HepG2 (cell line): ENCODE data around the gene SND1. TPM values are rescaled to one million over a fixed set of nuclear protein-coding genes. Genes with fewer than 3 reads are reported as not detected.

Experiments
- ATAC-seq: fragments of 200-7000 bp; cut with Tn5 transposase; 3 replicates; pipeline ENCODE4 v1.9.1; 2020; ENCODE audit warnings: mild to moderate bottlenecking, moderate library complexity
- BruUV-seq: library from RNA; stranded (reverse); fragments of 400-500 nt; replicated peaks from 2 replicates; lab custom pipeline; 2021; lab: Mats Ljungman, UMichigan
- CTCF ChIA-PET: fragments of 300-600 bp; formaldehyde crosslinking; extraction: SDS; loops from one replicate; lab custom pipeline; 2021; ENCODE audit warnings: low total read pairs, inconsistent platforms, low intra/inter-chr PET ratio; lab: Yijun Ruan, JAX
- POLR2A ChIA-PET: fragments of 350-600 bp; sonication (Branson Sonifier 250); formaldehyde crosslinking; loops from one replicate; lab custom pipeline; 2020; ENCODE audit warnings: antibody characterized with exemption, inconsistent platforms; lab: Yijun Ruan, JAX
- DNase-seq: peaks from one replicate; pipeline ENCODE4 v3.0.0-alpha.2; 2015; ENCODE audit warnings: low spot score
- FAIRE-seq: peaks from 3 replicates; lab custom pipeline; 2011; peaks lifted over from hg19 to GRCh38; lab: Jason Lieb, UNC
- H2AFZ ChIP-seq: one replicate; pipeline ENCODE4 v1.6.1; 2011; ENCODE audit warnings: low read length, inconsistent platforms
- H3K27ac ChIP-seq: fragments of 300-600 bp; 3 replicates; pipeline ENCODE4 v1.8.0; 2011; ENCODE audit warnings: mixed run types, mild to moderate bottlenecking, mixed read lengths, low read length, inconsistent platforms; ENCODE audit not compliant: insufficient read depth; ENCODE audit errors: extremely low read length
- H3K27me3 ChIP-seq, 2 experiments: fragments of 200-600 bp in 1 of 2; 2 replicates in 1 of 2; 3 replicates in 1 of 2; pipeline versions ENCODE4 v1.6.0 to v1.8.0; 2011; ENCODE audit warnings: low read length in 2 of 2, mild to moderate bottlenecking in 2 of 2, moderate library complexity in 2 of 2, inconsistent platforms in 1 of 2; ENCODE audit not compliant: insufficient read depth in 2 of 2, control insufficient read depth in 1 of 2
- H3K36me3 ChIP-seq, 2 experiments: fragments of 200-600 bp in 1 of 2; replicated peaks in 1 of 2; 2 replicates in 1 of 2; 3 replicates in 1 of 2; pipeline versions ENCODE4 v1.5.1 to v1.8.0; 2011; ENCODE audit warnings: low read length in 2 of 2, inconsistent platforms in 1 of 2; ENCODE audit not compliant: insufficient read depth in 2 of 2, control insufficient read depth in 1 of 2
- H3K4me1 ChIP-seq: 2 replicates; pipeline ENCODE4 v1.5.1; 2012; ENCODE audit warnings: low read length, inconsistent platforms; ENCODE audit not compliant: insufficient read depth
- H3K4me2 ChIP-seq: 2 replicates; pipeline ENCODE4 v1.6.0; 2011; ENCODE audit warnings: low read depth, low read length, inconsistent platforms
- H3K4me3 ChIP-seq, 3 experiments: fragments of 200-600 bp in 1 of 3; sonication (generic), shearing (Covaris generic) in 1 of 3; replicated peaks in 1 of 3; 2 replicates each; pipeline ENCODE4 v1.5.1; 2011 to 2016; ENCODE audit warnings: low read length in 3 of 3, inconsistent platforms in 2 of 3, low read depth in 2 of 3, mild to moderate bottlenecking in 2 of 3, control low read depth in 1 of 3, mixed read lengths in 1 of 3; ENCODE audit not compliant: insufficient read depth in 1 of 3
- H3K79me2 ChIP-seq: one replicate; pipeline ENCODE4 v1.6.1; 2011; ENCODE audit warnings: low read length, inconsistent platforms; ENCODE audit not compliant: insufficient read depth
- H3K9ac ChIP-seq: 2 replicates; pipeline ENCODE4 v1.6.0; 2011; ENCODE audit warnings: mild to moderate bottlenecking, low read depth, low read length, inconsistent platforms; ENCODE audit not compliant: insufficient read depth
- H3K9me3 ChIP-seq: 2 replicates; pipeline ENCODE4 v1.5.1; 2012; ENCODE audit warnings: mild to moderate bottlenecking, low read length
- H4K20me1 ChIP-seq: 2 replicates; pipeline ENCODE4 v1.6.0; 2011; ENCODE audit warnings: inconsistent platforms, mild to moderate bottlenecking, low read length, moderate library complexity; ENCODE audit not compliant: insufficient read depth
- ERF ChIP-seq: IDR thresholded peaks from 2 replicates; pipeline ENCODE4 v1.6.1; 2018; ENCODE audit warnings: missing biosample characterization, missing genetic modification reagents
- HNRNPUL1 ChIP-seq: fragments of 200-400 bp; formaldehyde crosslinking; IDR thresholded peaks from 2 replicates; pipeline ENCODE4 v1.6.1; 2017; ENCODE audit warnings: low read depth, mild to moderate bottlenecking, low read length, moderate library complexity
- MTERF4 ChIP-seq: sonication (generic); formaldehyde crosslinking; IDR thresholded peaks from 2 replicates; pipeline ENCODE4 v1.8.0; 2023; ENCODE audit warnings: mild to moderate bottlenecking, missing genetic modification reagents
- NR2C2 ChIP-seq: sonication (generic); formaldehyde crosslinking; IDR thresholded peaks from 2 replicates; pipeline ENCODE4 v1.4.0; 2020; ENCODE audit warnings: missing genetic modification reagents, mild to moderate bottlenecking, moderate library complexity, borderline replicate concordance
- ZNF17 ChIP-seq: sonication (generic); formaldehyde crosslinking; IDR thresholded peaks from 2 replicates; pipeline ENCODE4 v1.5.0; 2020; ENCODE audit warnings: mild to moderate bottlenecking, missing genetic modification reagents
- ZNF280D ChIP-seq: sonication (generic); formaldehyde crosslinking; IDR thresholded peaks from 2 replicates; pipeline ENCODE4 v1.5.1; 2020; ENCODE audit warnings: mild to moderate bottlenecking, missing genetic modification reagents
- ZNF562 ChIP-seq: sonication (generic); formaldehyde crosslinking; IDR thresholded peaks from 2 replicates; pipeline ENCODE4 v1.8.0; 2022; ENCODE audit warnings: missing genetic modification reagents, borderline replicate concordance
- ZUFSP ChIP-seq: sonication (generic); formaldehyde crosslinking; IDR thresholded peaks from 2 replicates; pipeline ENCODE4 v1.9.0; 2021; ENCODE audit warnings: missing genetic modification reagents, mild to moderate bottlenecking, borderline replicate concordance
- WGBS: methylation state at CpG from one replicate; pipeline ENCODE4 v1.1.6; 2017; ENCODE audit warnings: low lambda C conversion rate; 5-methylcytosine and 5-hydroxymethylcytosine counted together
- in situ Hi-C: cut with HindIII; loops from 2 replicates; pipeline ENCODE4 v1.10.0; 2017; ENCODE audit warnings: low pct_unique_long_range_greater_than_20kb; ENCODE audit not compliant: extremely low pct_ligation_motif_present
- intact Hi-C: fragments of 100-400 bp; cut with micrococcal nuclease; formaldehyde crosslinking; loops from one replicate; pipeline ENCODE4 v1.10.0; 2022; ENCODE audit not compliant: unreplicated experiment
- polyA plus RNA-seq, 8 experiments: library from polyadenylated mRNA; depleted of rRNA in 3 of 8; stranded (reverse) in 7 of 8; unstranded in 1 of 8; fragments of >200 nt; fragmentation: Illumina TruSeq in 4 of 8; extraction: Trizol in 4 of 8; gene quantifications; 2 replicates each; pipeline versions ENCODE4 v1.2.1 to v1.2.3, GENCODE V29; 2011 to 2016; ENCODE audit warnings: low read depth in 4 of 8, missing spikeins in 1 of 8, mixed read lengths in 1 of 8; ENCODE audit not compliant: insufficient read depth in 1 of 8
- total RNA-seq, 5 experiments: library from RNA; depleted of rRNA; stranded (reverse); fragments of >200 nt; fragmentation: Illumina TruSeq; extraction: Trizol; gene quantifications; 2 replicates each; pipeline ENCODE4 v1.2.3, GENCODE V29; 2016; ENCODE audit warnings: low read depth in 1 of 5
- TF ChIP-seq, protein P1 (sequence below): sonication (generic); formaldehyde crosslinking; IDR thresholded peaks from 2 replicates; pipeline ENCODE4 v1.4.0; 2020; ENCODE audit warnings: missing genetic modification reagents

The SND1 gene
- total and polyA plus RNA-seq, 2 of the 13 experiments (the other 11 are each of a cell fraction or from before 2014, with no cell fraction given) = 110 to 182 TPM

- FAIRE-seq (no peak), DNase-seq (no peak), ATAC-seq (no peak)
- intact Hi-C loops (no loop called here), in situ Hi-C loops (no loop called here)
- no TSS peak for BruUV-seq
- H3K36me3 ChIP-seq = peaks cover 1 to 19% of the 10 kb centered on the region in 2 experiments; a peak in 2 of 5 replicates
- H3K4me2 ChIP-seq = no peak overlapping the region
- no peak overlapping the region for H3K9ac ChIP-seq
- H3K27ac ChIP-seq = no peak overlapping the region
- no peak overlapping the region for H3K4me3 ChIP-seq
- WGBS = 97% methylated on average over 4 of the region's 4 CpGs
- no peaks in the 10 kb centered on the region for H3K27me3 ChIP-seq
- CTCF ChIA-PET = no interaction called here
- no peak overlapping the region for H2AFZ ChIP-seq
- H3K4me1 ChIP-seq = peaks cover 2% of the 10 kb centered on the region; the same call in 1 of the 2 replicates
- H4K20me1 ChIP-seq = peaks cover 16% of the 10 kb centered on the region
- TF ChIP-seq, protein P1, sequence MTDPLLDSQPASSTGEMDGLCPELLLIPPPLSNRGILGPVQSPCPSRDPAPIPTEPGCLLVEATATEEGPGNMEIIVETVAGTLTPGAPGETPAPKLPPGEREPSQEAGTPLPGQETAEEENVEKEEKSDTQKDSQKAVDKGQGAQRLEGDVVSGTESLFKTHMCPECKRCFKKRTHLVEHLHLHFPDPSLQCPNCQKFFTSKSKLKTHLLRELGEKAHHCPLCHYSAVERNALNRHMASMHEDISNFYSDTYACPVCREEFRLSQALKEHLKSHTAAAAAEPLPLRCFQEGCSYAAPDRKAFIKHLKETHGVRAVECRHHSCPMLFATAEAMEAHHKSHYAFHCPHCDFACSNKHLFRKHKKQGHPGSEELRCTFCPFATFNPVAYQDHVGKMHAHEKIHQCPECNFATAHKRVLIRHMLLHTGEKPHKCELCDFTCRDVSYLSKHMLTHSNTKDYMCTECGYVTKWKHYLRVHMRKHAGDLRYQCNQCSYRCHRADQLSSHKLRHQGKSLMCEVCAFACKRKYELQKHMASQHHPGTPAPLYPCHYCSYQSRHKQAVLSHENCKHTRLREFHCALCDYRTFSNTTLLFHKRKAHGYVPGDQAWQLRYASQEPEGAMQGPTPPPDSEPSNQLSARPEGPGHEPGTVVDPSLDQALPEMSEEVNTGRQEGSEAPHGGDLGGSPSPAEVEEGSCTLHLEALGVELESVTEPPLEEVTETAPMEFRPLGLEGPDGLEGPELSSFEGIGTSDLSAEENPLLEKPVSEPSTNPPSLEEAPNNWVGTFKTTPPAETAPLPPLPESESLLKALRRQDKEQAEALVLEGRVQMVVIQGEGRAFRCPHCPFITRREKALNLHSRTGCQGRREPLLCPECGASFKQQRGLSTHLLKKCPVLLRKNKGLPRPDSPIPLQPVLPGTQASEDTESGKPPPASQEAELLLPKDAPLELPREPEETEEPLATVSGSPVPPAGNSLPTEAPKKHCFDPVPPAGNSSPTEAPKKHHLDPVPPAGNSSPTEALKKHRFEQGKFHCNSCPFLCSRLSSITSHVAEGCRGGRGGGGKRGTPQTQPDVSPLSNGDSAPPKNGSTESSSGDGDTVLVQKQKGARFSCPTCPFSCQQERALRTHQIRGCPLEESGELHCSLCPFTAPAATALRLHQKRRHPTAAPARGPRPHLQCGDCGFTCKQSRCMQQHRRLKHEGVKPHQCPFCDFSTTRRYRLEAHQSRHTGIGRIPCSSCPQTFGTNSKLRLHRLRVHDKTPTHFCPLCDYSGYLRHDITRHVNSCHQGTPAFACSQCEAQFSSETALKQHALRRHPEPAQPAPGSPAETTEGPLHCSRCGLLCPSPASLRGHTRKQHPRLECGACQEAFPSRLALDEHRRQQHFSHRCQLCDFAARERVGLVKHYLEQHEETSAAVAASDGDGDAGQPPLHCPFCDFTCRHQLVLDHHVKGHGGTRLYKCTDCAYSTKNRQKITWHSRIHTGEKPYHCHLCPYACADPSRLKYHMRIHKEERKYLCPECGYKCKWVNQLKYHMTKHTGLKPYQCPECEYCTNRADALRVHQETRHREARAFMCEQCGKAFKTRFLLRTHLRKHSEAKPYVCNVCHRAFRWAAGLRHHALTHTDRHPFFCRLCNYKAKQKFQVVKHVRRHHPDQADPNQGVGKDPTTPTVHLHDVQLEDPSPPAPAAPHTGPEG (CRISPR knock-in tag) = no peak
- TF ChIP-seq ZNF280D (CRISPR knock-in tag) (no peak), ZNF562 (CRISPR knock-in tag) (no peak), HNRNPUL1 (no peak), ERF (no peak), MTERF4 (CRISPR knock-in tag) (no peak), NR2C2 (no peak), ZUFSP (CRISPR knock-in tag) (no peak), ZNF17 (CRISPR knock-in tag) (no peak)
- TF ChIP-seq, all 625 proteins: peak for 0
- peaks cover 35% of the 10 kb centered on the region for H3K79me2 ChIP-seq
- H3K9me3 ChIP-seq = no peaks in the 10 kb centered on the region
- POLR2A ChIA-PET = no interaction called here
Observed at GRCh38 chr7:127794551-127794950, 142.6 kb downstream of the SND1 start.
